HepG2 (cell line): Measurements from ENCODE around the gene S1PR5. TPM values are rescaled to one million over a fixed set of nuclear protein-coding genes. Genes with fewer than 3 reads are reported as not detected.

Experiments
- BRD4 ChIP-seq: sonication (generic); formaldehyde crosslinking; IDR thresholded peaks from 2 replicates; pipeline ENCODE4 v1.4.0; 2020; ENCODE audit warnings: missing genetic modification reagents
- CHD2 ChIP-seq: IDR thresholded peaks from 2 replicates; pipeline ENCODE4 v1.6.1; 2011; ENCODE audit warnings: low read depth, low read length, improper control_type of control experiment
- ESRRA ChIP-seq: sonication (generic); formaldehyde crosslinking; IDR thresholded peaks from 2 replicates; pipeline ENCODE4 v1.5.1; 2020; ENCODE audit warnings: mild to moderate bottlenecking, low read depth, missing genetic modification reagents
- GATA4 ChIP-seq: sonication (generic); IDR thresholded peaks from 2 replicates; pipeline ENCODE4 v1.6.1; 2016; ENCODE audit warnings: antibody characterized with exemption, low read depth, borderline replicate concordance
- HOXA5 ChIP-seq: sonication (generic); formaldehyde crosslinking; IDR thresholded peaks from 2 replicates; pipeline ENCODE4 v1.4.0; 2020; ENCODE audit warnings: missing genetic modification reagents
- NFATC3 ChIP-seq: sonication (generic); formaldehyde crosslinking; IDR thresholded peaks from 2 replicates; pipeline ENCODE4 v1.5.1; 2020; ENCODE audit warnings: mild to moderate bottlenecking, missing genetic modification reagents
- SMARCE1 ChIP-seq: fragments of 450-650 bp; IDR thresholded peaks from 2 replicates; pipeline ENCODE4 v1.6.1; 2017; ENCODE audit warnings: borderline replicate concordance
- SMC3 ChIP-seq: IDR thresholded peaks from 2 replicates; pipeline ENCODE4 v1.6.1; 2011; ENCODE audit warnings: low read length, improper control_type of control experiment
- ZBTB7A ChIP-seq: sonication (generic); formaldehyde crosslinking; IDR thresholded peaks from 2 replicates; pipeline ENCODE4 v1.8.0; 2022; ENCODE audit warnings: mild to moderate bottlenecking, missing genetic modification reagents
- ZNF256 ChIP-seq: sonication (generic); formaldehyde crosslinking; conservative IDR thresholded peaks from 2 replicates; pipeline ENCODE4 v1.4.0; 2020; ENCODE audit warnings: missing genetic modification reagents
- polyA plus RNA-seq, 8 experiments: library from polyadenylated mRNA; depleted of rRNA in 3 of 8; stranded (reverse) in 7 of 8; unstranded in 1 of 8; fragments of >200 nt; fragmentation: Illumina TruSeq in 4 of 8; extraction: Trizol in 4 of 8; gene quantifications; 2 replicates each; pipeline versions ENCODE4 v1.2.1 to v1.2.3, GENCODE V29; 2011 to 2016; ENCODE audit warnings: low read depth in 4 of 8, missing spikeins in 1 of 8, mixed read lengths in 1 of 8; ENCODE audit not compliant: insufficient read depth in 1 of 8
- total RNA-seq, 5 experiments: library from RNA; depleted of rRNA; stranded (reverse); fragments of >200 nt; fragmentation: Illumina TruSeq; extraction: Trizol; gene quantifications; 2 replicates each; pipeline ENCODE4 v1.2.3, GENCODE V29; 2016; ENCODE audit warnings: low read depth in 1 of 5
- TF ChIP-seq, protein P1 (sequence below): sonication (generic); formaldehyde crosslinking; IDR thresholded peaks from one replicate; pipeline ENCODE4 v1.5.1; 2020; ENCODE audit warnings: mild to moderate bottlenecking, missing genetic modification reagents; ENCODE audit errors: not compliant biosample characterization
- TF ChIP-seq, protein P2 (sequence below): sonication (generic); formaldehyde crosslinking; IDR thresholded peaks from 2 replicates; pipeline ENCODE4 v1.9.0; 2021; ENCODE audit warnings: missing genetic modification reagents, mild to moderate bottlenecking, borderline replicate concordance
- TF ChIP-seq, protein P3 (sequence below): sonication (generic); formaldehyde crosslinking; IDR thresholded peaks from 2 replicates; pipeline ENCODE4 v1.4.0; 2020; ENCODE audit warnings: mild to moderate bottlenecking, missing genetic modification reagents
- TF ChIP-seq, protein P4 (sequence below): sonication (generic); formaldehyde crosslinking; IDR thresholded peaks from 2 replicates; pipeline ENCODE4 v1.4.0; 2020; ENCODE audit warnings: missing genetic modification reagents, mild to moderate bottlenecking, borderline replicate concordance

S1PR5 gene
- total and polyA plus RNA-seq, 2 of the 13 experiments (the other 11 are each of a cell fraction or from before 2014, with no cell fraction given), result 0.04 TPM; not detected in 1

DNA sequence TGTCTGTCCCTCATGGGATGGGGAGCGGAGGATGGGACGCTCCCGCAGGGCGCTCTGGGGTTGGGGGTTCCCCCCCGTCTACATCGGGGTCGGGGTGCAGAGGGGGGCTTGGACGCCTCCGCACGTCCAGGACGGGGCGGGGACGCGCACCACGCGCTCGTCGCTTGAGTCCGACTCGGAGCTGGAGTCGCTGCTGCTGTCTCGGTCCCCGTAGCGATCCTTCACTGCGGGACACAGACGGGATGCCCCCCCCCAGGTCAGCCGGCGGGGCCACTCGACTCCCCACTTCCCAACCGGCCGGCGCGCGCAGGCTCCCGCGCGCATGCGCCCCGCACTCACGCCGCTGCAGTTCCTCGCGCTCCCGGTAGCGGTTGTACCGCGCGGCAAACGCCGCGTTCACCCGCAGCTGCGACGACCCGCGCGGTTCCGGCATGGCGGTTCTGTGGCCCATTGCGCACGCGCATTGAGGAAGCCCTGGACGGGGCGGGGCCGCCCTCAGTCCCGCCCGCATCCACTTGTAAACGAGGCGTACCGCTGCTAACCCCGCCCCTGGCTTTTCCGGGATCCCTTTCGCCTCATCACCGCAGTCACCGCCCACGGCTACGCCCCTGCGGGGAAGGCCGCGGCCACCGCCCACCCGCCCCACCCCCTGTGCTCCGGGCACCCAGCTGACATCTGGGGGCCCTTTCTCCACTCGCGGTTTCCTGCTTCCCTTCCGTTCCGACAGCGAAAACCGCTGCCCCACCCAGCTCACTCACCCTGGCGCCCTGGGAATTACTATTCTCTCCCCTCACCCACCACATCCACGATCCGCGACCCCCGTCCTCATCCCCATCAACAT is 48.5 kb upstream of the S1PR5 start, which contains the start of gene KRI1 (continued):
- TF ChIP-seq, protein P1, sequence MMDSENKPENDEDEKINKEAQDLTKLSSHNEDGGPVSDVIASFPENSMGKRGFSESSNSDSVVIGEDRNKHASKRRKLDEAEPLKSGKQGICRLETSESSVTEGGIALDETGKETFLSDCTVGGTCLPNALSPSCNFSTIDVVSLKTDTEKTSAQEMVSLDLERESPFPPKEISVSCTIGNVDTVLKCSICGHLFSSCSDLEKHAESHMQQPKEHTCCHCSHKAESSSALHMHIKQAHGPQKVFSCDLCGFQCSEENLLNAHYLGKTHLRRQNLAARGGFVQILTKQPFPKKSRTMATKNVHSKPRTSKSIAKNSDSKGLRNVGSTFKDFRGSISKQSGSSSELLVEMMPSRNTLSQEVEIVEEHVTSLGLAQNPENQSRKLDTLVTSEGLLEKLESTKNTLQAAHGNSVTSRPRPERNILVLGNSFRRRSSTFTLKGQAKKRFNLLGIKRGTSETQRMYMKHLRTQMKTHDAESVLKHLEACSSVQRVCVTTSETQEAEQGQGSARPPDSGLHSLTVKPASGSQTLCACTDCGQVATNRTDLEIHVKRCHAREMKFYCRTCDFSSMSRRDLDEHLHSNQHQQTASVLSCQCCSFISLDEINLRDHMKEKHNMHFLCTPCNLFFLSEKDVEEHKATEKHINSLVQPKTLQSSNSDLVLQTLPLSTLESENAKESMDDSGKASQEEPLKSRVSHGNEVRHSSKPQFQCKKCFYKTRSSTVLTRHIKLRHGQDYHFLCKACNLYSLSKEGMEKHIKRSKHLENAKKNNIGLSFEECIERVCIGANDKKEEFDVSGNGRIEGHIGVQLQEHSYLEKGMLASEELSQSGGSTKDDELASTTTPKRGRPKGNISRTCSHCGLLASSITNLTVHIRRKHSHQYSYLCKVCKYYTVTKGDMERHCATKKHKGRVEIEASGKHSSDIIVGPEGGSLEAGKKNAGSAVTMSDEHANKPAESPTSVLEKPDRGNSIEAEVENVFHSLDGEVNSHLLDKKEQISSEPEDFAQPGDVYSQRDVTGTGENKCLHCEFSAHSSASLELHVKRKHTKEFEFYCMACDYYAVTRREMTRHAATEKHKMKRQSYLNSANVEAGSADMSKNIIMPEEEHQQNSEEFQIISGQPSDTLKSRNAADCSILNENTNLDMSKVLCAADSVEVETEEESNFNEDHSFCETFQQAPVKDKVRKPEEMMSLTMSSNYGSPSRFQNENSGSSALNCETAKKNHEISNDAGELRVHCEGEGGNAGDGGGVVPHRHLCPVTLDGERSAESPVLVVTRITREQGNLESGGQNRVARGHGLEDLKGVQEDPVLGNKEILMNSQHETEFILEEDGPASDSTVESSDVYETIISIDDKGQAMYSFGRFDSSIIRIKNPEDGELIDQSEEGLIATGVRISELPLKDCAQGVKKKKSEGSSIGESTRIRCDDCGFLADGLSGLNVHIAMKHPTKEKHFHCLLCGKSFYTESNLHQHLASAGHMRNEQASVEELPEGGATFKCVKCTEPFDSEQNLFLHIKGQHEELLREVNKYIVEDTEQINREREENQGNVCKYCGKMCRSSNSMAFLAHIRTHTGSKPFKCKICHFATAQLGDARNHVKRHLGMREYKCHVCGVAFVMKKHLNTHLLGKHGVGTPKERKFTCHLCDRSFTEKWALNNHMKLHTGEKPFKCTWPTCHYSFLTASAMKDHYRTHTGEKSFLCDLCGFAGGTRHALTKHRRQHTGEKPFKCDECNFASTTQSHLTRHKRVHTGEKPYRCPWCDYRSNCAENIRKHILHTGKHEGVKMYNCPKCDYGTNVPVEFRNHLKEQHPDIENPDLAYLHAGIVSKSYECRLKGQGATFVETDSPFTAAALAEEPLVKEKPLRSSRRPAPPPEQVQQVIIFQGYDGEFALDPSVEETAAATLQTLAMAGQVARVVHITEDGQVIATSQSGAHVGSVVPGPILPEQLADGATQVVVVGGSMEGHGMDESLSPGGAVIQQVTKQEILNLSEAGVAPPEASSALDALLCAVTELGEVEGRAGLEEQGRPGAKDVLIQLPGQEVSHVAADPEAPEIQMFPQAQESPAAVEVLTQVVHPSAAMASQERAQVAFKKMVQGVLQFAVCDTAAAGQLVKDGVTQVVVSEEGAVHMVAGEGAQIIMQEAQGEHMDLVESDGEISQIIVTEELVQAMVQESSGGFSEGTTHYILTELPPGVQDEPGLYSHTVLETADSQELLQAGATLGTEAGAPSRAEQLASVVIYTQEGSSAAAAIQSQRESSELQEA (CRISPR knock-in tag), result peak; percentile 94
- TF ChIP-seq NFATC3 (CRISPR knock-in tag), result peak; percentile 93; the same call in 1 of the 2 replicates
- peak; percentile 77; the same call in 1 of the 2 replicates for TF ChIP-seq HOXA5 (CRISPR knock-in tag)
- TF ChIP-seq, protein P2, sequence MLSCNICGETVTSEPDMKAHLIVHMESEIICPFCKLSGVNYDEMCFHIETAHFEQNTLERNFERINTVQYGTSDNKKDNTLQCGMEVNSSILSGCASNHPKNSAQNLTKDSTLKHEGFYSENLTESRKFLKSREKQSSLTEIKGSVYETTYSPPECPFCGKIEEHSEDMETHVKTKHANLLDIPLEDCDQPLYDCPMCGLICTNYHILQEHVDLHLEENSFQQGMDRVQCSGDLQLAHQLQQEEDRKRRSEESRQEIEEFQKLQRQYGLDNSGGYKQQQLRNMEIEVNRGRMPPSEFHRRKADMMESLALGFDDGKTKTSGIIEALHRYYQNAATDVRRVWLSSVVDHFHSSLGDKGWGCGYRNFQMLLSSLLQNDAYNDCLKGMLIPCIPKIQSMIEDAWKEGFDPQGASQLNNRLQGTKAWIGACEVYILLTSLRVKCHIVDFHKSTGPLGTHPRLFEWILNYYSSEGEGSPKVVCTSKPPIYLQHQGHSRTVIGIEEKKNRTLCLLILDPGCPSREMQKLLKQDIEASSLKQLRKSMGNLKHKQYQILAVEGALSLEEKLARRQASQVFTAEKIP (CRISPR knock-in tag), result no peak
- TF ChIP-seq BRD4 (CRISPR knock-in tag), result no peak
- no peak for TF ChIP-seq SMARCE1
- TF ChIP-seq, protein P3, sequence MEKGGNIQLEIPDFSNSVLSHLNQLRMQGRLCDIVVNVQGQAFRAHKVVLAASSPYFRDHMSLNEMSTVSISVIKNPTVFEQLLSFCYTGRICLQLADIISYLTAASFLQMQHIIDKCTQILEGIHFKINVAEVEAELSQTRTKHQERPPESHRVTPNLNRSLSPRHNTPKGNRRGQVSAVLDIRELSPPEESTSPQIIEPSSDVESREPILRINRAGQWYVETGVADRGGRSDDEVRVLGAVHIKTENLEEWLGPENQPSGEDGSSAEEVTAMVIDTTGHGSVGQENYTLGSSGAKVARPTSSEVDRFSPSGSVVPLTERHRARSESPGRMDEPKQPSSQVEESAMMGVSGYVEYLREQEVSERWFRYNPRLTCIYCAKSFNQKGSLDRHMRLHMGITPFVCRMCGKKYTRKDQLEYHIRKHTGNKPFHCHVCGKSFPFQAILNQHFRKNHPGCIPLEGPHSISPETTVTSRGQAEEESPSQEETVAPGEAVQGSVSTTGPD (CRISPR knock-in tag), result no peak
- TF ChIP-seq, protein P4, sequence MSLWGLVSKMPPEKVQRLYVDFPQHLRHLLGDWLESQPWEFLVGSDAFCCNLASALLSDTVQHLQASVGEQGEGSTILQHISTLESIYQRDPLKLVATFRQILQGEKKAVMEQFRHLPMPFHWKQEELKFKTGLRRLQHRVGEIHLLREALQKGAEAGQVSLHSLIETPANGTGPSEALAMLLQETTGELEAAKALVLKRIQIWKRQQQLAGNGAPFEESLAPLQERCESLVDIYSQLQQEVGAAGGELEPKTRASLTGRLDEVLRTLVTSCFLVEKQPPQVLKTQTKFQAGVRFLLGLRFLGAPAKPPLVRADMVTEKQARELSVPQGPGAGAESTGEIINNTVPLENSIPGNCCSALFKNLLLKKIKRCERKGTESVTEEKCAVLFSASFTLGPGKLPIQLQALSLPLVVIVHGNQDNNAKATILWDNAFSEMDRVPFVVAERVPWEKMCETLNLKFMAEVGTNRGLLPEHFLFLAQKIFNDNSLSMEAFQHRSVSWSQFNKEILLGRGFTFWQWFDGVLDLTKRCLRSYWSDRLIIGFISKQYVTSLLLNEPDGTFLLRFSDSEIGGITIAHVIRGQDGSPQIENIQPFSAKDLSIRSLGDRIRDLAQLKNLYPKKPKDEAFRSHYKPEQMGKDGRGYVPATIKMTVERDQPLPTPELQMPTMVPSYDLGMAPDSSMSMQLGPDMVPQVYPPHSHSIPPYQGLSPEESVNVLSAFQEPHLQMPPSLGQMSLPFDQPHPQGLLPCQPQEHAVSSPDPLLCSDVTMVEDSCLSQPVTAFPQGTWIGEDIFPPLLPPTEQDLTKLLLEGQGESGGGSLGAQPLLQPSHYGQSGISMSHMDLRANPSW, result no peak
- TF ChIP-seq ZNF256 (CRISPR knock-in tag), result no peak
- peak; percentile 81; the same call in 1 of the 2 replicates for TF ChIP-seq ESRRA
- TF ChIP-seq ZBTB7A (CRISPR knock-in tag), result peak; percentile 32; the same call in 1 of the 2 replicates
- TF ChIP-seq GATA4, result 0 out of 2 replicates have a peak, but pooled peaks have one; percentile 33
- TF ChIP-seq CHD2, result no peak
- TF ChIP-seq SMC3, result no peak
